HG03045 (cell line): ENCODE results near the gene KCNN1.
A peak's percentile ranks its signal among the peaks of the same experiment; 100 is the strongest.

Source experiments
- ATAC-seq: cut with Tn5 transposase; IDR thresholded peaks from one replicate; pipeline ENCODE4 v1.9.1; 2021; ENCODE audit warnings: mild to moderate bottlenecking, moderate library complexity; ENCODE audit not compliant: unreplicated experiment

Gene KCNN1

GRCh38 chr19:17946965-17947784 is 19.7 kb upstream of the KCNN1 start:
- peak; percentile 13 for ATAC-seq

DNA sequence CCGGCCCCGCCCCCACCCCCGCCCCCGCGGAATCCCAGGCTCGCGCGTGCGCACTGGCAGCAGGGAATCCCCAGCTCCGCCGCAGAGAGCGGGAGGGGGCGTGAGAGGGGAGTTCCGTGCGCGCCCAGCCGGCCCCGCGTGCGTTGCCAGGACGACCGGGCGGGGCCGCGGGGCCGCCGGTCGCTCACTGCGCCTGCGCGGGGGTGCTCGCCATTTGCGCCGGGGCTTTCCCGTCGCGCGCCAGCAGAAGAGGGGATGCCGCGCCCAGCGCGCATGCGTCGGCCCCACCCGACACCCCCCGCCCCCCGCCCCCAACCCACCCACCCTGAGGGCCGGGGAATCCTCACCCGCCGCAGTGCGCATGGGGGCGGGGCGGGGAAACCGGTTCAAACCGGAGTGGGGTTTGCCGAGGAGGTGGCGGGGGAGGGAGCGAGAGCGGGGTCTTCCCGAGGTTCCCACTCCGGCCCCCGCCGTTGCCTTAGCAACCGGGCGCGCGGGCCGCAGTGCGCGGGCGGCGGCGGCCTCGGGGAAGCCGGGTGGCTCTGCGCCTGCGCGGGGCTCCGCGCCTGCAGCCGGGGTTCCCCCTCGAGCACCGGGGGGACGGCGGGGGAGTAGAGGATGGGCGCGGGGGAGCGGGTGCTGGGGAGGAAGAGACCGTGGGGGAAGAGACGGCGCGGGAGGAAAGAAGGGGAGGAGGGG is 18.9 kb upstream of the KCNN1 start:
- ATAC-seq = peak; percentile 58

DNA sequence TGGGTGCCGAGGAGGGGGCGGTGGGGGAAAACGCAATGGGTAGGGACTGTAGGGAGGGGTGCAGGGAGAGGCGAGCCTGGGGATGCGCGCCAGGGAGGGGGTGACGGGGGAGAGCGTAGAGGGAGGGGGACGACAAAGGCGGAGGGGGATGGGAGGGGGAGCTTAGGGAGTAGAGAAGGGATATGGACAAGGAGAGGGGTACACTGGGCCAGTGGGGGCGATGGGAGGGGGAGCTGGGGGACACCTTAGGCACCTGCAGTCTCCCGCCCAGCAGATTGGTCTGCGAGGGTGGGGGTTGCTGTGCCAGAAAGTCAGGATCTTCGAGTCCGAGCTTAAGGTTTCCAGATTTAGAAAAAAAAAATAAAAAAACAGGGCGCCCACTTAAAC is 18.4 kb upstream of the KCNN1 start:
- no peak for ATAC-seq

DNA sequence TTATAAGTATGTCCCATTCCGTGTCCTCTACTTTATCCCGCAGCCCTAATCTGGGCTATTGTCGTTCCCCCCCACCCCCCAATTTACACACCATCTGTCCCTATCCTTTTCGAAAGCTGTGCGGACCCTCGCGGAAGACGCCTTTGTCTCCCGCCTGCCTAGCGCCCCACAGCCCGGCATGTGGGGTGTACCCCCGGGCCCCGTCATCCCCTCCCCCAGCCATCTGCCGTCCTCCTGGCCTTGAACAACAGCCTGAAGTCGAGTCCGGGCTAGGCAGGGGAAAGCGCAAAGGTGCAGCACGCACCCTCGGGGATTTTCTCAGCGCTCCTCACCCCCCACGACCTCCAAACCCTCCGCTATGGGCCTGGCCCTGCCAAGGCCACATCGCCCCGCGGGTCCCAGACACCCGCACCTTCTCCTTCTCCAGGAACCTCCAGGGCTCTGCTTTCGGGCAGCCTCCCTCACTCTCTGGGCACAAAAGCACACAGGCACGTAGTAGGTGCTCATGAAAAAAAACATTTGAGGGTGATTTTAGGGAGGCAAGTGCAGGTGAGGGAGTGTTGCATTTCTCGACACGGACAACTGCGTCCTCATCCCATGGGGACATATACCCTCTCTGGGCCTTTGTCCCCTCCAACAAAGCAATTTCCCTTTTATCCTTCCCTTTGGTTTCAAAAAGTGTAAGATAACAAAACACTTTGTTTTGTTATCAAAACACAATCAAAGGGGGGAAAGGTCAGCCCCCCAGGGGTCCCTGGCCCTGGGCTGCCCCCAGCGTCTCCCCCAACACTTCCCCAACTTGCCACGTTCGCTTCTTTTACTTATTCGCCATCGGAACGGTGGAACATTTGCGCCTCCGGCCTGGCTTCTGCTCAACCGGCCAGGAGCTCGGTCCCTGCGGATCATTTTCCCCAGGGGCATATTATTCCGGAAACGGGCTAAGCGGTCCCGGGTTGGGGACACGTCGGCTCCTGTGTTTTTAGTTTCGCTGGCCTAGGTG is 17.7 kb upstream of the KCNN1 start:
- ATAC-seq = no peak

GRCh38 chr19:17949956-17950309 is 17.0 kb upstream of the KCNN1 start:
- no peak for ATAC-seq

DNA sequence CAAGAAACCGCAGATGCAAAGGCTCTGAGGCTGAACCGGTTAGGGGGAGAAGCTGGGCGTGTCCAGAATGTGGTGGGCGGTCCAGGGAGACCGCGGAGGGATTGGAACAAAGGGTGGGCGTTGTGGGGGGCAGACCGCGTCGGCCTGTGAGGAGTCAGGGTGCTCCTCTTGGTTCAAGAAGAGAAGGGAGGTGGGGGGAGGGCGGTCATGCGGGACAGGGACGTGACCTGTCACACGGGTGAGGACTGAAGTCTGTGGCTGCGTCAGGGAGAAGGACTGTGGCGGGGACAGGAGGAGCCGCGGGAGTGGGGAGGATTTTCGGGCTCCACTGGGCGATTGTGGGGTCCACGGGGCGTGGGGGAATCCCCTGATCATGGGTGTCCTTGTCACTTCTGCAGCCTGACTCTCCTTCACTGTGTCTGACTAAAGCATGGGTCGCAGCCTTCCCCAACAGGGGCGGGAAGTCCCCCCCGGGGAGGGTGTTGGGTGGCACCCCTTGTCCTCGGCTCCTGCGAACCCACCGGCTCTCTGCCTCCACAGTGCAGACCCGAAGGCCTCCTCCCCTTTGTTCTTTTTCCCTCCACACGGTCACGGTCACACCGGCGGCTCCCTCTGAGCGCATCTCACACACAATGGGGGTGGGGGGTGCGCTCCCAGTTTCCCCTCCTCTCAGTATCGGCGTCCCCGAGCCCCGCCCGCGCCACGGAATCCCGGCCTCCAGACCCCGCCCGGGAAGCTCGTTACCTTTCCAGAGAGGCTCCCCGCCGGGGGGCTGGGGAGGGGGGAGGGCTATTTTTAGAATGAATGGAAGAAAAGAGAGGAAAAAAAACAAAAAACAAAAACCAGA is 16.4 kb upstream of the KCNN1 start:
- no peak for ATAC-seq

GRCh38 chr19:17951157-17951989 is 15.5 kb upstream of the KCNN1 start:
- ATAC-seq = no peak

DNA sequence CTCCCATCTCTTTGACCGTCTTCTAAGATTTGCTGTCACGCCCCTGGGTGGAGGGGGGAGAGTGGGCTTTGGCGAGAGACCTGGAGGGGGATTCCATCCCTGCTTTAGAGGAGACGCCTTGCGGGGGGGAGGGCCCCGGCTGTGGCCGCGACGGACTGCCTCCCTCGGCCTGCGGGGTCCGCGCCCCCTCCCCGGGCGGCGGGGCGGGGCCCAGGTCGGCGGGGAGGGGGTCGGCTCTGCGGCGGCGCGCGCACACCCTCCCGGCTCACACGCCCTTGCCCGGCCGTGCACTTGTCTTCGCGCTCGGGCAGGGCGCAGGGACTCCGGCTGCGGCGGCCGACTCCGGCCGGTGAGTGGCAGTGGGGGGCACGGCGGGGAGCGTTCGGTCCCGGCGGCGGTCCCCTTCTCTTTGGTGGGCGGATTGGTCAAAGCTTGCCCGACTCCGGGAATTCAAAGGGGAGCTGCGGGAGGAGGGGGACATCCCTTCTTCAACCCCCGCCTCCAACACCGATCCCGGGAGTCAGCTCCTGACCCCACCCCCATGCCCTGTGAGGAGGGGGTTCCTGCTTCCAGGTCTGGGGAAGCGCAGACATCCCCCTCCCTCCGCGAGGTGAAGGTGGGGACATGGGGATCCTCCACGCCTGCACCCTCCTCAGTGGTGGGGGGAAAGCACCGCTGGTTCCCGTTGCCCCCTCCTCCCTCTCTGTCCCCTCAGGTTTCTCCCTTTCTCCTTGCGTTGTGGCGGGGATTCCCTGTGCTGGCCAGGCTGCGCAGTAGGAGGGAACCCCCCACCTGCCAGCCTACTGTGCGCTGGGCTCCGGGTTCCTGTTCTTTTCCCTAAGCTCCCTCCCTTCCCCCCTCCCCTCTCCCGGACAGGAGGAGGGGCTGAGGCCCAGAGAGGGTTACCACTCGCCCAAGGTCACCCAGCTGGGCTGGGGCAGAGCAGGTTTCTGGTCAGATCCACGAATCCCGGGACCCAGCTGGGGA is 14.6 kb upstream of the KCNN1 start:
- ATAC-seq = no peak

DNA sequence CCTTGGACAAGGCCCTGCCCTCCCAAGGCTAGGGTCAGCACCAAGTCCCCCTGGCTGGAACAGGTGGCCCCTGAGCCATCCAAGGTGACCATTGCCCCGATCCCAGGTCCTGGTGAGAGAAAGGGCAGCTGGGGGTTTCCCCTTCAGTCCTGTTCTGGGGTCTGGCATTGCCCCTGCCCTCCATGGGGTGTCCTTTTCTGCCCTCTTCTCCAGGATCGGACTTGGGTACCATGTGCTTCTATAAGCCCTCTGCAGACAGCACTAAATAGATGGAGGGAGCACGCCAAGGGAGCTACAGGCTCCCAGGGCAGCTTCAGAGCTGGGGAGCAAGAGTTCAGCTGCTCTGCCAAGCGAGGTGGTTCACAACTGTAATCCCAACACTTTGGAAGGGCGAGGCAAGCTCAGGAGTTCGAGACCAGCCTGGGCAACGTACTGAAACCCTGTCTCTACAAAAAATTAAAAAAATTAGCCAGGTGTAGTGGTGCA is 13.5 kb upstream of the KCNN1 start:
- no peak for ATAC-seq

- ATAC-seq = no peak
These were observed 13.0 kb upstream of the KCNN1 start for GRCh38 chr19:17953869-17954268.

GRCh38 chr19:17954401-17954800 is 12.5 kb upstream of the KCNN1 start:
- no peak for ATAC-seq

DNA sequence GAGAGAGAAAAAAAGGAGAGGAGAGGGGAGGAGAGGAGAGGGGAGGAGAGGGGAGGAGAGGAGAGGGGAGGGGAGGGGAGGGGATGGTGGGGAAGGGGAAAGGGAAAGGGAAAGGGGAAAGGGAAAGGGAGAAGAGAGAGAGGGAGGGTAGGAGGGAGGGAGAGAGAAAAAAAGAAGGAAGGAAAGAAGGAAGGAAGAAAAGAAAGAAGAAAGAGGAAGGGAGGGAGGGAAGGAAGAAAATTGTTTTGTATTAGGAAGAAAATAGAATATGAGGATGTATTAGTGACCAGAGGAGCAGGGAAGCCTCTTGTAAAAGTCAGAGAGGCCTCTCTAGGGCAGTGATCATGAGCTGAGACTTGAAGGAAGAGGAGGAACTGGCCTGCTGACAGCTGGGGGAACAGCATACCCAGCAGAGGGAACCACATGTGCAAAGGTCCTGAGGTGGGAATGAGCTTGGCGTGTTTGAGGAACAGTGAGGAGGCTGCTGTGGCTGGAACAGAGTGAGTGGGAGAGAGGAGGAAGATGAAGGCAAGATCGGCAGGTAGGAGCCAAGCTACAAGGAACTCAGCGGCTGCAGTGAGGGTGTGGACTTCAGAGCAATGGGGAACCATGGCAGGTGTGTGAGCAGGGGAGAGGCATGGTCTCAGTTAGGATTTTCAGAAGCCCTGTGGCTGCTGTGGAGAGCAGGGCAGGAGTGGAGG is 9.6 kb upstream of the KCNN1 start:
- ATAC-seq = no peak

DNA sequence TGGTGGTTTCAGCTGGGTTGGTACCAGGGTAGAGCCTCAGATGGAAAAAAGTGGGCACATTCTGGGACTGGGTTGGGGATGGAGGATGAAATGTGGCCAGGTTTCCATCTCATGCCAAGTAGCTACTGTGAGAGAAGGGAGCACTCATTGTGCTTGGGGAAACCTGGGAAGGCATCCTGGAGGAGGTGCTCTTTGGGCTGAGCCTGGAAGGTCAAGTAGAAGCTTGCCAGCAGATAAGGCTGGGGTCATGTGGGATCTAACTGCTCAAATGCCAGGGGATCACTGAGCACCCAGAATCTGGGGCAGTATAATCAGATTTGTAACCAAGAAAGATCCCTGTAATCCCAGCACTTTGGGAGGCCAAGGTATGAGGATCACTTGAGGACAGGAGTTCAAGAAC is 9.0 kb upstream of the KCNN1 start:
- no peak for ATAC-seq

DNA sequence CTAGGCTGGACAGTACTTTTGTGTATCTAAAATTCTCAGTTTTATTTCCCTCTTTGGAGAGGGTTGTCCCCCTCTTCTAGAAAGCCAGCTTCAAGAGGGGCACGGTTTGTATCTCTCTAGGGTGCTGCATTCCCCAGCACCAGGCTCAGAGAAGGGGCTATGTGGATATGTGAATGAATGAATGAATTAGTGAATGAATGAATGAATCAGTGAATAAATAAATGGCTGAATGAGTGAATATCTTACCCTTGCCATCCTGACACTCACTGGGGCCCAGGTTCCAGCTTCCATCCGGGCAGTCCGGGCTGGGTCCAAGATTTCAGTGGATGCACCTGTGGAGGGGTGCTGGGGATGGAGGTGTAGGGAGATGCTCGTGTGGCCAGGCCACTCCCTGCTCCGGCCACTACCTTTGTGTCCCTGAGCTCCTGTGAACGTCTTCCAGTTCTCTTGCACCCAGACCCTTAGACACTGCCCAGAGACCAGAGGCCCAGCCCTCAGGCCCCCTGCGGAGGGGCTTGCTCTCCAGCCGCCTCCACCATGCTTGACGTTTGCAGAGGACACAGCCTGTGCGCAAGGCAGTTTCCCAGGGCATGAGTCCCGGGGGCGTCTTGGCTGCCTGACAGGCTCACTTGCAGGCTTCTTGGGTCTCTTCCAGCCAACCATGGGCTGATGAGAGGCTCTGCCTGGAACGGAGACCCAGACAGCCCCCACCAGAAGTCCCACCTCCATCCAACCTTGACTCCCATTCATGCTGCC is 2.8 kb upstream of the KCNN1 start:
- ATAC-seq = no peak

GRCh38 chr19:17965370-17966128 is 1.4 kb upstream of the KCNN1 start:
- no peak for ATAC-seq

DNA sequence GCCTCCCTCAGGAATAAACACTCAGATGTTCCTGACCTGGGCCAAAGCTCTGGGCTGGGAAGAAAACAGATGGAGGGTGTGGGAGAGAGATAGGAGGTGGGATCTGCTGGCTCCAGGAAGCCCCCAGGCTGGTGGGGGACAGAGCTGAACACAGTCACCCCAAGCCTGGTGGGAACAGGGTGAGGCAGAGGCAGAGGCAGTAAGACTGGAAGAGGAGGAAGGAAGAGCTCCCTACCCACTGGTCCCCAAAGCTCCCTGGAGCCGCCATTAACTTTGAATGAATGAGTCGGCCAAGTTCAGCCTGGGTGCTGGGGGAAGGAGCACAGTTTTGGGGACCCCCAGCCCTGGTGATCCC is 801 bp upstream of the KCNN1 start:
- ATAC-seq = no peak
